Measurements from ENCODE around the gene HLA-DRB5. TPM values are rescaled to one million over a fixed set of nuclear protein-coding genes. Genes with fewer than 3 reads are reported as not detected.

Gene HLA-DRB5
- polyA plus RNA-seq, 1 donor (not counting 4 experiments of a cell fraction or from before 2014, with no cell fraction given): not detected

- no peaks in the 10 kb centered on the region for H4K20me1 ChIP-seq (ENCODE audit: control insufficient read depth, extremely low read depth, insufficient read depth, low read length)
- no peak overlapping the region for H3K4me3 ChIP-seq (ENCODE audit: control insufficient read depth in 2 of 3, extremely low read depth in 1 of 3, insufficient read depth in 2 of 3, low read depth in 1 of 3, low read length in 3 of 3)
- DNase-seq (ENCODE audit: low read depth, low spot score) (no peak), FAIRE-seq (no peak)
- H3K27ac ChIP-seq (ENCODE audit: control insufficient read depth, insufficient read depth, low read length): no peak overlapping the region
- H3K9me3 ChIP-seq (ENCODE audit: control insufficient read depth, low read depth, low read length): no peaks in the 10 kb centered on the region
- H3K79me2 ChIP-seq (ENCODE audit: control insufficient read depth, insufficient read depth, low read length): no peaks in the 10 kb centered on the region
- H3K27me3 ChIP-seq (ENCODE audit: control insufficient read depth, extremely low read depth, insufficient read depth, low read length): no peaks in the 10 kb centered on the region
- dilution Hi-C loops (cut with MboI; ENCODE audit: extremely low pct_ligation_motif_present, low sequenced_read_pairs): no loop called here
- no peaks in the 10 kb centered on the region for H3K4me1 ChIP-seq (ENCODE audit: control insufficient read depth, extremely low read depth, insufficient read depth, low read length)
- no peak overlapping the region for H3K9ac ChIP-seq (ENCODE audit: control insufficient read depth, extremely low read depth, insufficient read depth, low read length)
- H3K36me3 ChIP-seq (ENCODE audit: control insufficient read depth in 2 of 2, extremely low read depth in 1 of 2, insufficient read depth in 2 of 2, low read length in 2 of 2): no peaks in the 10 kb centered on the region
- no peak for TF ChIP-seq EZH2 (IDR thresholded peaks at IDR 0.05; ENCODE audit: low read length)
- TF ChIP-seq CTCF (optimal IDR thresholded peaks at IDR 0.05 in 1 of 3, IDR thresholded peaks at IDR 0.05 in 1 of 3, conservative IDR thresholded peaks at IDR 0.05 in 1 of 3; ENCODE audit: extremely low read depth in 1 of 3, insufficient read depth in 2 of 3, low read length in 3 of 3): no peak
- H3K4me2 ChIP-seq (ENCODE audit: control insufficient read depth, extremely low read depth, insufficient read depth, low read depth, low read length): no peak overlapping the region
- no peaks in the 10 kb centered on the region for H3K9me1 ChIP-seq (ENCODE audit: control insufficient read depth, extremely low read depth, insufficient read depth, low read length)
- no peak overlapping the region for H2AFZ ChIP-seq (ENCODE audit: control insufficient read depth, low read length)
These were observed 46.2 kb upstream of the HLA-DRB5 start for GRCh38 chr6:32576250-32576649.

- Histone ChIP-seq H3K79me2 (ENCODE audit: control insufficient read depth, insufficient read depth, low read length) (no peaks in the 10 kb centered on the region), H3K9me1 (ENCODE audit: control insufficient read depth, extremely low read depth, insufficient read depth, low read length) (no peaks in the 10 kb centered on the region), H2AFZ (ENCODE audit: control insufficient read depth, low read length) (no peak overlapping the region), H3K4me1 (ENCODE audit: control insufficient read depth, extremely low read depth, insufficient read depth, low read length) (no peaks in the 10 kb centered on the region), H3K9ac (ENCODE audit: control insufficient read depth, extremely low read depth, insufficient read depth, low read length) (no peak overlapping the region), H3K27ac (ENCODE audit: control insufficient read depth, insufficient read depth, low read length) (no peak overlapping the region), H3K27me3 (ENCODE audit: control insufficient read depth, extremely low read depth, insufficient read depth, low read length) (no peaks in the 10 kb centered on the region), H3K9me3 (ENCODE audit: control insufficient read depth, low read depth, low read length) (no peaks in the 10 kb centered on the region), H3K4me2 (ENCODE audit: control insufficient read depth, extremely low read depth, insufficient read depth, low read depth, low read length) (no peak overlapping the region), H4K20me1 (ENCODE audit: control insufficient read depth, extremely low read depth, insufficient read depth, low read length) (no peaks in the 10 kb centered on the region), H3K36me3 (ENCODE audit: control insufficient read depth in 2 of 2, extremely low read depth in 1 of 2, insufficient read depth in 2 of 2, low read length in 2 of 2) (no peaks in the 10 kb centered on the region), H3K4me3 (ENCODE audit: control insufficient read depth in 2 of 3, extremely low read depth in 1 of 3, insufficient read depth in 2 of 3, low read depth in 1 of 3, low read length in 3 of 3) (no peak overlapping the region)
- FAIRE-seq: no peak
- no peak for DNase-seq (ENCODE audit: low read depth, low spot score)
- dilution Hi-C loops (cut with MboI; ENCODE audit: extremely low pct_ligation_motif_present, low sequenced_read_pairs): no loop called here
- TF ChIP-seq CTCF (optimal IDR thresholded peaks at IDR 0.05 in 1 of 3, IDR thresholded peaks at IDR 0.05 in 1 of 3, conservative IDR thresholded peaks at IDR 0.05 in 1 of 3; ENCODE audit: extremely low read depth in 1 of 3, insufficient read depth in 2 of 3, low read length in 3 of 3): no peak
- no peak for TF ChIP-seq EZH2 (IDR thresholded peaks at IDR 0.05; ENCODE audit: low read length)
These were observed 40.3 kb upstream of the HLA-DRB5 start for GRCh38 chr6:32570363-32570905.
